ENCODE measurements around the gene ZC3H12A. TPM values are rescaled to one million over a fixed set of nuclear protein-coding genes. Genes with fewer than 3 reads are reported as not detected.

ZC3H12A gene
- total and polyA plus RNA-seq, 2 of the 4 experiments (the other 2 are of a cell fraction): 3.8 to 14.2 TPM

DNA sequence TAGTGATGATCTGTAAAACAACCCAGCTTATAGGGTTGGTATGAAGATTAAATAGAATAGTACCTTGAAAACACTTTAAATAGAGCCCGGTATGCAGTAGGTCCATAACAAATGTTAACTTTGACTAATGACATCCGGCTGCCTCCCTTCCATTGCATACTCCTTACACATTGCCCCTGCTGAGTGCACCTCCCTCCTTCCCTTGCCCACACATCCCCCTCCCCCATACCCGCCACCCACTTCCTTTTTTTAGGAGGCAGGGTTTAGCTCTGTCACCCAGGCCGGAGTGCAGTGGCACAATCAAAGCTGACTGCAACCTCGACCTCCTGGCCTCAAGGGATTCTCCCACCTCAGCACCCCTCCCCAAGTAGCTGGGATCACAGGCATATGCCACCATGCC lies 24.4 kb upstream of the ZC3H12A start:
- H2AK9ac ChIP-seq (replicated peaks; ENCODE audit: low read depth, low read length, poor library complexity): no peak overlapping the region
- H3K18ac ChIP-seq (ENCODE audit: low read depth, low read length): no peak overlapping the region
- no peak overlapping the region for H4K5ac ChIP-seq (ENCODE audit: low read depth, low read length)
- H3K4me3 ChIP-seq (ENCODE audit: insufficient read depth, low read depth, low read length): no peak overlapping the region
- H3K4me2 ChIP-seq (ENCODE audit: low read depth, low read length): no peak overlapping the region
- no peaks in the 10 kb centered on the region for H3K9me3 ChIP-seq (ENCODE audit: control insufficient read depth, insufficient read depth, low read length)
- H3K4ac ChIP-seq (ENCODE audit: low read depth, low read length): no peak overlapping the region
- no peak overlapping the region for H4K8ac ChIP-seq (ENCODE audit: low read depth in 2 of 2, low read length in 2 of 2)
- dilution Hi-C loops (cut with HindIII; ENCODE audit: low sequenced_read_pairs, unreplicated experiment) (no loop called here), intact Hi-C loops (cut with micrococcal nuclease) (loop anchor here (10.0 kb wide), 1 partner anchor 125 kb away; no protein-coding TSS in a partner anchor), in situ Hi-C loops (cut with MboI; ENCODE audit: low sequenced_read_pairs) (loop anchor here (5.0 to 10.0 kb wide), 2 partner anchors 37 to 235 kb away; no protein-coding TSS in a partner anchor)
- WGBS, 2 experiments (ENCODE audit: extremely low coverage in 2 of 2, insufficient read length in 1 of 2): 62% methylated on average over 2 of the region's 5 CpGs; no CpG with 5 or more reads in 1 of the 2 experiments
- no peak overlapping the region for H3K56ac ChIP-seq (ENCODE audit: extremely low read depth, insufficient read depth, low read length)
- H2AK5ac ChIP-seq (ENCODE audit: low read depth, low read length): no peak overlapping the region
- H2BK120ac ChIP-seq (ENCODE audit: low read depth, low read length): no peak overlapping the region
- H3K14ac ChIP-seq (replicated peaks; ENCODE audit: low read depth, low read length): no peak overlapping the region
- TF ChIP-seq RFX5 (IDR thresholded peaks at IDR 0.05; ENCODE audit: low read depth, low read length) (no peak), CHD1 (IDR thresholded peaks at IDR 0.05; ENCODE audit: low read depth, low read length) (no peak), CEBPB (IDR thresholded peaks at IDR 0.05; ENCODE audit: low read depth, low read length) (no peak), FOS (IDR thresholded peaks at IDR 0.05; ENCODE audit: low read depth, low read length) (no peak), MAZ (IDR thresholded peaks at IDR 0.05; ENCODE audit: borderline replicate concordance, low read depth, low read length) (no peak), POLR2A (IDR thresholded peaks at IDR 0.05; ENCODE audit: low read depth, low read length) (no peak), RAD21 (IDR thresholded peaks at IDR 0.05; ENCODE audit: low read length) (no peak), BHLHE40 (IDR thresholded peaks at IDR 0.05; ENCODE audit: low read depth, low read length) (no peak), MAFK (IDR thresholded peaks at IDR 0.05; ENCODE audit: low read depth, low read length) (no peak), NFE2L2 (IDR thresholded peaks at IDR 0.05; ENCODE audit: low read depth, low read length) (no peak), MXI1 (IDR thresholded peaks at IDR 0.05; ENCODE audit: borderline replicate concordance, low read depth, low read length) (no peak), RCOR1 (IDR thresholded peaks at IDR 0.05; ENCODE audit: insufficient replicate concordance, low read length) (no peak), SMC3 (IDR thresholded peaks at IDR 0.05; ENCODE audit: low read depth, low read length) (no peak)
- TF ChIP-seq, protein P1, sequence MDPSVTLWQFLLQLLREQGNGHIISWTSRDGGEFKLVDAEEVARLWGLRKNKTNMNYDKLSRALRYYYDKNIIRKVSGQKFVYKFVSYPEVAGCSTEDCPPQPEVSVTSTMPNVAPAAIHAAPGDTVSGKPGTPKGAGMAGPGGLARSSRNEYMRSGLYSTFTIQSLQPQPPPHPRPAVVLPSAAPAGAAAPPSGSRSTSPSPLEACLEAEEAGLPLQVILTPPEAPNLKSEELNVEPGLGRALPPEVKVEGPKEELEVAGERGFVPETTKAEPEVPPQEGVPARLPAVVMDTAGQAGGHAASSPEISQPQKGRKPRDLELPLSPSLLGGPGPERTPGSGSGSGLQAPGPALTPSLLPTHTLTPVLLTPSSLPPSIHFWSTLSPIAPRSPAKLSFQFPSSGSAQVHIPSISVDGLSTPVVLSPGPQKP (IDR thresholded peaks at IDR 0.05; ENCODE audit: borderline replicate concordance, low read depth, low read length): no peak
- TF ChIP-seq, protein P2, sequence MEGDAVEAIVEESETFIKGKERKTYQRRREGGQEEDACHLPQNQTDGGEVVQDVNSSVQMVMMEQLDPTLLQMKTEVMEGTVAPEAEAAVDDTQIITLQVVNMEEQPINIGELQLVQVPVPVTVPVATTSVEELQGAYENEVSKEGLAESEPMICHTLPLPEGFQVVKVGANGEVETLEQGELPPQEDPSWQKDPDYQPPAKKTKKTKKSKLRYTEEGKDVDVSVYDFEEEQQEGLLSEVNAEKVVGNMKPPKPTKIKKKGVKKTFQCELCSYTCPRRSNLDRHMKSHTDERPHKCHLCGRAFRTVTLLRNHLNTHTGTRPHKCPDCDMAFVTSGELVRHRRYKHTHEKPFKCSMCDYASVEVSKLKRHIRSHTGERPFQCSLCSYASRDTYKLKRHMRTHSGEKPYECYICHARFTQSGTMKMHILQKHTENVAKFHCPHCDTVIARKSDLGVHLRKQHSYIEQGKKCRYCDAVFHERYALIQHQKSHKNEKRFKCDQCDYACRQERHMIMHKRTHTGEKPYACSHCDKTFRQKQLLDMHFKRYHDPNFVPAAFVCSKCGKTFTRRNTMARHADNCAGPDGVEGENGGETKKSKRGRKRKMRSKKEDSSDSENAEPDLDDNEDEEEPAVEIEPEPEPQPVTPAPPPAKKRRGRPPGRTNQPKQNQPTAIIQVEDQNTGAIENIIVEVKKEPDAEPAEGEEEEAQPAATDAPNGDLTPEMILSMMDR (conservative IDR thresholded peaks at IDR 0.05; ENCODE audit: low read depth, low read length): no peak
- TF ChIP-seq, protein P3, sequence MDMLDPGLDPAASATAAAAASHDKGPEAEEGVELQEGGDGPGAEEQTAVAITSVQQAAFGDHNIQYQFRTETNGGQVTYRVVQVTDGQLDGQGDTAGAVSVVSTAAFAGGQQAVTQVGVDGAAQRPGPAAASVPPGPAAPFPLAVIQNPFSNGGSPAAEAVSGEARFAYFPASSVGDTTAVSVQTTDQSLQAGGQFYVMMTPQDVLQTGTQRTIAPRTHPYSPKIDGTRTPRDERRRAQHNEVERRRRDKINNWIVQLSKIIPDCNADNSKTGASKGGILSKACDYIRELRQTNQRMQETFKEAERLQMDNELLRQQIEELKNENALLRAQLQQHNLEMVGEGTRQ (IDR thresholded peaks at IDR 0.05; ENCODE audit: low read depth, low read length): no peak
- no peak overlapping the region for H2BK20ac ChIP-seq (ENCODE audit: low read depth, low read length)
- H3K9ac ChIP-seq (ENCODE audit: low read depth, low read length): no peak overlapping the region
- no TSS peak for BruUV-seq (replicated peaks)
- no peaks in the 10 kb centered on the region for H3K36me3 ChIP-seq (ENCODE audit: control insufficient read depth, insufficient read depth, low read length)
- H2BK5ac ChIP-seq (ENCODE audit: low read depth, low read length, poor library complexity, severe bottlenecking): no peak overlapping the region
- no peak overlapping the region for H2BK15ac ChIP-seq (ENCODE audit: low read depth, low read length)
- H2AFZ ChIP-seq (replicated peaks; ENCODE audit: low read length, poor library complexity): no peak overlapping the region
- no peaks in the 10 kb centered on the region for H4K20me1 ChIP-seq (ENCODE audit: insufficient read depth, low read length)
- no peaks in the 10 kb centered on the region for H3K9me1 ChIP-seq (ENCODE audit: insufficient read depth, low read length)
- POLR2A ChIA-PET (ENCODE audit: unreplicated experiment): no interaction called here
- no peak overlapping the region for H3K23ac ChIP-seq (ENCODE audit: low read depth, low read length)
- CTCF ChIA-PET: interaction anchor here (0.8 to 2.2 kb wide), 3 partner anchors 37 to 59 kb away, joined by 3 to 8 read pairs (median 5); no protein-coding TSS in a partner anchor
- H3K27ac ChIP-seq (ENCODE audit: insufficient read depth, low read length): no peak overlapping the region
- no peak for ATAC-seq (ENCODE audit: low read depth)
- H4K91ac ChIP-seq (ENCODE audit: insufficient read depth, low read depth, low read length): no peak overlapping the region
- H3K79me1 ChIP-seq (ENCODE audit: low read depth in 1 of 2, low read length in 2 of 2): peaks cover 0 to under 1% of the 10 kb centered on the region in 2 experiments; a peak in 1 of 4 replicates
- DNase-seq: no peak
- H3K27me3 ChIP-seq (ENCODE audit: control insufficient read depth, insufficient read depth, low read length): peaks cover 15% of the 10 kb centered on the region
- H3K4me1 ChIP-seq (ENCODE audit: control insufficient read depth, insufficient read depth, low read length): peaks cover under 1% of the 10 kb centered on the region

Data from IMR-90 (cell line).